Stimulated activated CD4-positive, alpha-beta T cell treated with anti-CD3 and anti-CD28 coated beads, Interleukin-2, amount 100 ng/mL, for 4 hours (primary cell): ENCODE data around the gene ZXDC.

Source experiments
- DNase-seq: peaks from one replicate; pipeline ENCODE4 v3.0.0-alpha.2; 2020; ENCODE audit warnings: low read depth

The ZXDC gene

GRCh38 chr3:126393563-126393962 is 82.1 kb downstream of the ZXDC start:
- DNase-seq, result no peak

- DNase-seq, result no peak
These were observed 83.4 kb downstream of the ZXDC start for GRCh38 chr3:126392246-126392645.

GRCh38 chr3:126391631-126392030 is 84.1 kb downstream of the ZXDC start:
- DNase-seq, result no peak

- DNase-seq, result no peak
These were observed 84.9 kb downstream of the ZXDC start for GRCh38 chr3:126390751-126391150.

GRCh38 chr3:126390201-126390600 is 85.5 kb downstream of the ZXDC start:
- no peak for DNase-seq

- DNase-seq, result no peak
These were observed 85.9 kb downstream of the ZXDC start for GRCh38 chr3:126389794-126390146.

- DNase-seq, result no peak
These were observed 86.4 kb downstream of the ZXDC start for GRCh38 chr3:126389112-126389793.
